SW480 (cell line): ENCODE results near the gene SSTR4.
A peak's percentile ranks its signal among the peaks of the same experiment; 100 is the strongest.

Source experiments
- DNase-seq: peaks from one replicate; pipeline ENCODE4 v3.0.0-alpha.2; 2016; ENCODE audit warnings: low spot score

SSTR4 gene

GRCh38 chr20:23065266-23066201 is 30.4 kb downstream of the SSTR4 start:
- no peak for DNase-seq

GRCh38 chr20:23066772-23067171 is 31.7 kb downstream of the SSTR4 start:
- DNase-seq: no peak

- no peak for DNase-seq
These were observed 33.2 kb downstream of the SSTR4 start for GRCh38 chr20:23068283-23068682.

- DNase-seq: no peak
These were observed 34.0 kb downstream of the SSTR4 start for GRCh38 chr20:23069108-23069507.

GRCh38 chr20:23071398-23071797 is 36.3 kb downstream of the SSTR4 start:
- DNase-seq: no peak

- no peak for DNase-seq
These were observed 36.9 kb downstream of the SSTR4 start for GRCh38 chr20:23071996-23072395.

GRCh38 chr20:23072892-23073586 is 37.9 kb downstream of the SSTR4 start:
- DNase-seq: no peak

- no peak for DNase-seq
These were observed 38.9 kb downstream of the SSTR4 start for GRCh38 chr20:23074052-23074451.

- no peak for DNase-seq
These were observed 42.2 kb downstream of the SSTR4 start for GRCh38 chr20:23077277-23077676.

- no peak for DNase-seq
These were observed 43.4 kb downstream of the SSTR4 start for GRCh38 chr20:23078351-23079015.

GRCh38 chr20:23079016-23079351 is 43.9 kb downstream of the SSTR4 start:
- DNase-seq: no peak

GRCh38 chr20:23079926-23080325 is 44.8 kb downstream of the SSTR4 start:
- no peak for DNase-seq

- DNase-seq: no peak
These were observed 45.4 kb downstream of the SSTR4 start for GRCh38 chr20:23080521-23080920.

GRCh38 chr20:23081263-23081819 is 46.2 kb downstream of the SSTR4 start:
- no peak for DNase-seq

GRCh38 chr20:23082846-23083552 is 47.9 kb downstream of the SSTR4 start:
- peak; percentile 77 for DNase-seq

- peak; percentile 57 for DNase-seq
These were observed 48.6 kb downstream of the SSTR4 start for GRCh38 chr20:23083553-23084220.

- no peak for DNase-seq
These were observed 49.3 kb downstream of the SSTR4 start for GRCh38 chr20:23084282-23084844.

- no peak for DNase-seq
These were observed 49.8 kb downstream of the SSTR4 start for GRCh38 chr20:23084845-23085365.

GRCh38 chr20:23085436-23086055 is 50.4 kb downstream of the SSTR4 start:
- no peak for DNase-seq

GRCh38 chr20:23086056-23086566 is 51.0 kb downstream of the SSTR4 start, which contains the start of gene CD93:
CD93 (minus strand) TSS chr20:23086324; CDS start chr20:23086192, 132 bp downstream.
- DNase-seq: no peak
